ENCODE results near the gene BABAM2. TPM values are rescaled to one million over a fixed set of nuclear protein-coding genes. Genes with fewer than 3 reads are reported as not detected.

BABAM2 gene
- total and polyA plus RNA-seq, 10 of the 15 experiments (the other 5 are each of a cell fraction or from before 2014, with no cell fraction given) = 30.7 to 59.9 (median 44.5) TPM

DNA sequence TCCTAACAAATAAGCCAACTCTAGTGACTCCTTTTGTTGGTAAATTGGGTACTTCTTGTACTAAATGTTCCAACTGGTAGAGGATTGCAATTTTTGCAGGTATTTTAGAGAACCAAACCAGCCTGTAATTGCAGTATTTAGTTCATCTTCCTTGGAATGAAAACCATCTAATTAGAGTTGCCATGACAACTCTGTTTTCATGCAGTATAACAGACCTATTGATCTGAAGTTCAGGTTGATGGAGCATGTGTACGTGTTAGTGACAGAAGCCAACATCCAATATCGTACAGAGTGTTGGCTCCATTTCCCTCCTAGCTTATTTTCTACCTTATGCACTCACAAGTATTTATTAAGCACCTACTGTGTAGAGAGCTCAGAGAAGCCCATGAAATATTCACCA lies 325.8 kb downstream of the BABAM2 start:
- ChIA-PET RAD21 (ENCODE audit: unreplicated experiment) (no interaction called here), CTCF (no interaction called here), SMC1A (ENCODE audit: uncharacterized antibody, unreplicated experiment) (interaction anchor here (0.7 kb wide), 1 partner anchor 67 kb away, joined by 4 read pairs; no protein-coding TSS in a partner anchor), POLR2A (no interaction called here)
- in situ Hi-C loops (cut with MboI) = no loop called here
- DNase-seq (ENCODE audit: low read depth, low spot score) (no peak), ATAC-seq (no peak), FAIRE-seq (no peak)
- BruUV-seq (replicated peaks) = no TSS peak
- Histone ChIP-seq H3K27ac (ENCODE audit: control insufficient read depth, insufficient read depth) (no peak overlapping the region), H3K4me3 (no peak overlapping the region), H3K9ac (ENCODE audit: control insufficient read depth, insufficient read depth, low read length) (no peak overlapping the region), H2AFZ (ENCODE audit: control insufficient read depth, low read depth, low read length) (no peak overlapping the region), H3K9me3 (replicated peaks; ENCODE audit: control insufficient read depth, insufficient read depth, low read length) (no peaks in the 10 kb centered on the region), H3K36me3 (ENCODE audit: control insufficient read depth in 2 of 2, insufficient read depth in 2 of 2, low read length in 1 of 2) (no peaks in the 10 kb centered on the region), H3K79me2 (ENCODE audit: control insufficient read depth, insufficient read depth, low read length) (no peaks in the 10 kb centered on the region), H4K20me1 (ENCODE audit: control insufficient read depth, insufficient read depth) (no peaks in the 10 kb centered on the region), H3K4me1 (ENCODE audit: control insufficient read depth, insufficient read depth, low read length) (no peaks in the 10 kb centered on the region), H3K27me3 (replicated peaks in 1 of 2; ENCODE audit: control insufficient read depth in 2 of 2, insufficient read depth in 2 of 2, low read length in 1 of 2) (no peaks in the 10 kb centered on the region), H3K4me2 (ENCODE audit: control insufficient read depth, insufficient read depth) (no peak overlapping the region)
- intact Hi-C loops (cut with micrococcal nuclease; ENCODE audit: unreplicated experiment) = no loop called here
- WGBS (ENCODE audit: insufficient coverage, insufficient replicate concordance, low lambda C conversion rate, missing lambda C conversion rate) = 83% methylated on average over 2 of the region's 2 CpGs
- TF ChIP-seq SMAD5 (IDR thresholded peaks at IDR 0.05; ENCODE audit: low read depth) (no peak), YY1 (IDR thresholded peaks at IDR 0.05; ENCODE audit: low read depth, low read length) (no peak), ZBTB33 (IDR thresholded peaks at IDR 0.05) (no peak), BMI1 (IDR thresholded peaks at IDR 0.05; ENCODE audit: borderline replicate concordance) (no peak), HDAC2 (IDR thresholded peaks at IDR 0.05) (no peak), CTCF (IDR thresholded peaks at IDR 0.05 in 2 of 3, conservative IDR thresholded peaks at IDR 0.05 in 1 of 3; ENCODE audit: control insufficient read depth in 2 of 3, extremely low read depth in 1 of 3, insufficient read depth in 1 of 3, low read depth in 3 of 3, low read length in 3 of 3) (no peak), NR2C2 (IDR thresholded peaks at IDR 0.05; ENCODE audit: borderline replicate concordance, control insufficient read depth, insufficient read length, low read depth) (no peak), DPF2 (IDR thresholded peaks at IDR 0.05) (no peak), SPI1 (IDR thresholded peaks at IDR 0.05; ENCODE audit: borderline replicate concordance, insufficient read depth, low read depth, low read length) (no peak), JUND (IDR thresholded peaks at IDR 0.05; ENCODE audit: low read depth, low read length) (no peak)
- TF ChIP-seq, protein P1, sequence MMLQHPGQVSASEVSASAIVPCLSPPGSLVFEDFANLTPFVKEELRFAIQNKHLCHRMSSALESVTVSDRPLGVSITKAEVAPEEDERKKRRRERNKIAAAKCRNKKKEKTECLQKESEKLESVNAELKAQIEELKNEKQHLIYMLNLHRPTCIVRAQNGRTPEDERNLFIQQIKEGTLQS (IDR thresholded peaks at IDR 0.05; ENCODE audit: borderline replicate concordance, extremely low read depth, low read depth, low read length) = no peak
- TF ChIP-seq, protein P2, sequence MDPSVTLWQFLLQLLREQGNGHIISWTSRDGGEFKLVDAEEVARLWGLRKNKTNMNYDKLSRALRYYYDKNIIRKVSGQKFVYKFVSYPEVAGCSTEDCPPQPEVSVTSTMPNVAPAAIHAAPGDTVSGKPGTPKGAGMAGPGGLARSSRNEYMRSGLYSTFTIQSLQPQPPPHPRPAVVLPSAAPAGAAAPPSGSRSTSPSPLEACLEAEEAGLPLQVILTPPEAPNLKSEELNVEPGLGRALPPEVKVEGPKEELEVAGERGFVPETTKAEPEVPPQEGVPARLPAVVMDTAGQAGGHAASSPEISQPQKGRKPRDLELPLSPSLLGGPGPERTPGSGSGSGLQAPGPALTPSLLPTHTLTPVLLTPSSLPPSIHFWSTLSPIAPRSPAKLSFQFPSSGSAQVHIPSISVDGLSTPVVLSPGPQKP (IDR thresholded peaks at IDR 0.05; ENCODE audit: low read depth, low read length) = no peak
